ENCODE measurements around the gene HS2ST1.

HS2ST1 gene

DNA sequence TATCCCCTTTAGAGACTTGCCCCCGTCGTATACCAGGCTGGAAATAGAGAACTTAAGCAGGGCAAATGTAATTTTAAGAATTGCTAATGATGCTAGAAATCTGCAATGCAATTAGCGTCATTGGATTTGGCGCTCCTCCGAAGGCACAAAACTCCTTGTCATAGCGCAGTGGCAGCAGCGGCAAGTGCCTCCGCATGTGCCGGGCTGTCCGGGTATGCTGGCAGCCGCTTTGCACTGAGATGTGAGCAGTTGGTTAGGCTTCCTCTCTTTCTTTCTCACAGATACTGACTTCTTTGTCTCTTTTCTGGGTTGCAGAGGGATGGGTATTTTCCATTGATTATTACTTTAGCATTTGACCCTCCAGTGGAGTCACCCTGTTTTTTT is 220.9 kb downstream of the HS2ST1 start:
- Histone ChIP-seq H3K36me3 (ENCODE audit: insufficient read depth, low read length) (no peaks in the 10 kb centered on the region), H2AFZ (ENCODE audit: low read length) (no peak overlapping the region), H3K27ac (ENCODE audit: low read depth, low read length, poor library complexity, severe bottlenecking) (no peak overlapping the region), H3K27me3 (ENCODE audit: insufficient read depth, low read length) (no peaks in the 10 kb centered on the region; the same call in 1 of the 2 replicates), H3K4me1 (ENCODE audit: insufficient read depth, low read length, severe bottlenecking) (peaks cover 10% of the 10 kb centered on the region), H3K4me3 (ENCODE audit: low read depth, low read length, poor library complexity, severe bottlenecking) (no peak overlapping the region), H3K9me2 (ENCODE audit: low read depth, low read length) (no peaks in the 10 kb centered on the region), H4K20me1 (ENCODE audit: insufficient read depth, low read length) (no peaks in the 10 kb centered on the region), H3K9me3 (ENCODE audit: low read length) (no peaks in the 10 kb centered on the region), H3K4me2 (ENCODE audit: low read length) (no peak overlapping the region), H3F3A (ENCODE audit: insufficient read depth, low read length) (no peaks in the 10 kb centered on the region), H3K9ac (ENCODE audit: low read length) (no peak overlapping the region), H3K79me2 (ENCODE audit: insufficient read depth, low read length) (no peaks in the 10 kb centered on the region)
- TF ChIP-seq, protein P1, sequence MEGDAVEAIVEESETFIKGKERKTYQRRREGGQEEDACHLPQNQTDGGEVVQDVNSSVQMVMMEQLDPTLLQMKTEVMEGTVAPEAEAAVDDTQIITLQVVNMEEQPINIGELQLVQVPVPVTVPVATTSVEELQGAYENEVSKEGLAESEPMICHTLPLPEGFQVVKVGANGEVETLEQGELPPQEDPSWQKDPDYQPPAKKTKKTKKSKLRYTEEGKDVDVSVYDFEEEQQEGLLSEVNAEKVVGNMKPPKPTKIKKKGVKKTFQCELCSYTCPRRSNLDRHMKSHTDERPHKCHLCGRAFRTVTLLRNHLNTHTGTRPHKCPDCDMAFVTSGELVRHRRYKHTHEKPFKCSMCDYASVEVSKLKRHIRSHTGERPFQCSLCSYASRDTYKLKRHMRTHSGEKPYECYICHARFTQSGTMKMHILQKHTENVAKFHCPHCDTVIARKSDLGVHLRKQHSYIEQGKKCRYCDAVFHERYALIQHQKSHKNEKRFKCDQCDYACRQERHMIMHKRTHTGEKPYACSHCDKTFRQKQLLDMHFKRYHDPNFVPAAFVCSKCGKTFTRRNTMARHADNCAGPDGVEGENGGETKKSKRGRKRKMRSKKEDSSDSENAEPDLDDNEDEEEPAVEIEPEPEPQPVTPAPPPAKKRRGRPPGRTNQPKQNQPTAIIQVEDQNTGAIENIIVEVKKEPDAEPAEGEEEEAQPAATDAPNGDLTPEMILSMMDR (IDR thresholded peaks at IDR 0.05; ENCODE audit: low read length): no peak
- TF ChIP-seq EZH2 (IDR thresholded peaks at IDR 0.05; ENCODE audit: borderline replicate concordance, low read length): no peak

- no peaks in the 10 kb centered on the region for H3K79me2 ChIP-seq (ENCODE audit: insufficient read depth, low read length)
- H3K36me3 ChIP-seq (ENCODE audit: insufficient read depth, low read length): no peaks in the 10 kb centered on the region
- no peak overlapping the region for H3K27ac ChIP-seq (ENCODE audit: low read depth, low read length, poor library complexity, severe bottlenecking)
- peaks cover 9% of the 10 kb centered on the region for H3K4me1 ChIP-seq (ENCODE audit: insufficient read depth, low read length, severe bottlenecking)
- TF ChIP-seq, protein P1 (IDR thresholded peaks at IDR 0.05; ENCODE audit: low read length): no peak
- no peak for TF ChIP-seq EZH2 (IDR thresholded peaks at IDR 0.05; ENCODE audit: borderline replicate concordance, low read length)
- no peaks in the 10 kb centered on the region; the same call in 1 of the 2 replicates for H3K27me3 ChIP-seq (ENCODE audit: insufficient read depth, low read length)
- no peak overlapping the region for H3K4me2 ChIP-seq (ENCODE audit: low read length)
- H3K9ac ChIP-seq (ENCODE audit: low read length): no peak overlapping the region
- no peaks in the 10 kb centered on the region for H4K20me1 ChIP-seq (ENCODE audit: insufficient read depth, low read length)
- no peaks in the 10 kb centered on the region for H3K9me3 ChIP-seq (ENCODE audit: low read length)
- H3K9me2 ChIP-seq (ENCODE audit: low read depth, low read length): no peaks in the 10 kb centered on the region
- H3F3A ChIP-seq (ENCODE audit: insufficient read depth, low read length): no peaks in the 10 kb centered on the region
- H2AFZ ChIP-seq (ENCODE audit: low read length): no peak overlapping the region
- no peak overlapping the region for H3K4me3 ChIP-seq (ENCODE audit: low read depth, low read length, poor library complexity, severe bottlenecking)
Measured at GRCh38 chr1:87136607-87137341, 222.3 kb downstream of the HS2ST1 start.

- no peaks in the 10 kb centered on the region for H3K79me2 ChIP-seq (ENCODE audit: insufficient read depth, low read length)
- no peak overlapping the region for H3K27ac ChIP-seq (ENCODE audit: low read depth, low read length, poor library complexity, severe bottlenecking)
- H3K4me2 ChIP-seq (ENCODE audit: low read length): no peak overlapping the region
- no peak overlapping the region for H3K4me3 ChIP-seq (ENCODE audit: low read depth, low read length, poor library complexity, severe bottlenecking)
- no peak for TF ChIP-seq EZH2 (IDR thresholded peaks at IDR 0.05; ENCODE audit: borderline replicate concordance, low read length)
- TF ChIP-seq, protein P1 (IDR thresholded peaks at IDR 0.05; ENCODE audit: low read length): no peak
- H3K9me2 ChIP-seq (ENCODE audit: low read depth, low read length): no peaks in the 10 kb centered on the region
- no peak overlapping the region for H3K9ac ChIP-seq (ENCODE audit: low read length)
- H3F3A ChIP-seq (ENCODE audit: insufficient read depth, low read length): no peaks in the 10 kb centered on the region
- H2AFZ ChIP-seq (ENCODE audit: low read length): no peak overlapping the region
- peaks cover 3% of the 10 kb centered on the region for H3K4me1 ChIP-seq (ENCODE audit: insufficient read depth, low read length, severe bottlenecking)
- no peaks in the 10 kb centered on the region; the same call in 1 of the 2 replicates for H3K27me3 ChIP-seq (ENCODE audit: insufficient read depth, low read length)
- H4K20me1 ChIP-seq (ENCODE audit: insufficient read depth, low read length): no peaks in the 10 kb centered on the region
- H3K36me3 ChIP-seq (ENCODE audit: insufficient read depth, low read length): no peaks in the 10 kb centered on the region
- H3K9me3 ChIP-seq (ENCODE audit: low read length): no peaks in the 10 kb centered on the region
Measured at GRCh38 chr1:87137342-87137739, 222.9 kb downstream of the HS2ST1 start.

All from OCI-LY1 (cell line).